OCI-LY7 (cell line): ENCODE data around the gene HEPACAM.

Experiments used
- EZH2phosphoT487 ChIP-seq: fragments of 200-600 bp; sonication (generic); IDR thresholded peaks from 2 replicates; pipeline ENCODE4 v1.6.1; 2018; ENCODE audit warnings: low read depth, borderline replicate concordance, mild to moderate bottlenecking, mixed run types, antibody characterized with exemption, low read length, moderate library complexity, mixed read lengths
- TF ChIP-seq, protein P1 (sequence below): fragments of 200-600 bp; sonication (generic); conservative IDR thresholded peaks from 2 replicates; pipeline ENCODE4 v1.5.1; 2014; ENCODE audit warnings: mild to moderate bottlenecking, antibody characterized with exemption, low read length, moderate library complexity, mixed read lengths

DNA sequence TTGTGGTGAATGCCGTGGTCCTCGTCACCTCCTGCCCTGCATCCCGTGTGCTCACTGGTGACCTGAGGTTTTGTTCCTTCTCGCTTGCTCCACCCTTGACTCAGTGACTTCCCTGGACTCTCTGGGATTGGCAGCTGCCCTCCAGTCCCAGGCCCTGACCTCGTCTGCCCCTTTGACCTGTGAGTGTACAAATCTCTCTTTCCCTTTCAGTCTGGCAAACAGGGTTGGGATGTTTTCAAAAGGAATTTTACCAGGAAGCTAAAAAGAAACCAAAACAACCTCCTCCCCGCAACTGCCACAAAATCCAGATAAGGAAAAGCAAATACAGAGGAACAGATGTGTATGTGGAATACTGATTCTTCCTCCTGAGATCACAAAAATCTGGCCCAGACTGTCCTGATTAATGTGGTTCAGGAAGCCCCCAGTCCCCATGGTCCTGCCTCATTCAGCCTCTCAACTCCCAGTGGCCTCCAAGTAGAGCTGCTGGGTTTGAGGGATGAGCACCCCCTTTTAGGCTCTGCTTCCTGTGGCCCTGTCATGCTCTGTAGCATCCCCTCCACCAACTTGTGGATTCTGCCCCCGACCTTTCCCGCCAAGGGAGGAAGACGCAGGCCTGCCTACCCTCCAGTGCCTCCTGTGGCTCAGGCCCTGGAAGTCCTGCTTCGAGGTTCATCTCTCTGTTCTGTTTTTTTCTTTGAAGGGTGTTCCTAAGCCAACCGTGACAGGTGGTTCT, 53.3 kb downstream of the HEPACAM start:
- TF ChIP-seq, protein P1, sequence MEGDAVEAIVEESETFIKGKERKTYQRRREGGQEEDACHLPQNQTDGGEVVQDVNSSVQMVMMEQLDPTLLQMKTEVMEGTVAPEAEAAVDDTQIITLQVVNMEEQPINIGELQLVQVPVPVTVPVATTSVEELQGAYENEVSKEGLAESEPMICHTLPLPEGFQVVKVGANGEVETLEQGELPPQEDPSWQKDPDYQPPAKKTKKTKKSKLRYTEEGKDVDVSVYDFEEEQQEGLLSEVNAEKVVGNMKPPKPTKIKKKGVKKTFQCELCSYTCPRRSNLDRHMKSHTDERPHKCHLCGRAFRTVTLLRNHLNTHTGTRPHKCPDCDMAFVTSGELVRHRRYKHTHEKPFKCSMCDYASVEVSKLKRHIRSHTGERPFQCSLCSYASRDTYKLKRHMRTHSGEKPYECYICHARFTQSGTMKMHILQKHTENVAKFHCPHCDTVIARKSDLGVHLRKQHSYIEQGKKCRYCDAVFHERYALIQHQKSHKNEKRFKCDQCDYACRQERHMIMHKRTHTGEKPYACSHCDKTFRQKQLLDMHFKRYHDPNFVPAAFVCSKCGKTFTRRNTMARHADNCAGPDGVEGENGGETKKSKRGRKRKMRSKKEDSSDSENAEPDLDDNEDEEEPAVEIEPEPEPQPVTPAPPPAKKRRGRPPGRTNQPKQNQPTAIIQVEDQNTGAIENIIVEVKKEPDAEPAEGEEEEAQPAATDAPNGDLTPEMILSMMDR = no peak
- no peak for TF ChIP-seq EZH2phosphoT487
